HUES48 (cell line): Measurements from ENCODE around the gene TOR1A.

Experiments
- H3K27ac ChIP-seq: one replicate; pipeline ENCODE4 v1.7.0; 2013; ENCODE audit warnings: low read depth, low read length, inconsistent platforms
- H3K27me3 ChIP-seq: 2 replicates; pipeline ENCODE4 v1.6.1; 2013; ENCODE audit warnings: mild to moderate bottlenecking, low read length; ENCODE audit not compliant: control insufficient read depth, insufficient read depth
- H3K36me3 ChIP-seq: 2 replicates; pipeline ENCODE4 v1.6.1; 2013; ENCODE audit warnings: low read length; ENCODE audit not compliant: control insufficient read depth, insufficient read depth
- H3K4me1 ChIP-seq: 2 replicates; pipeline ENCODE4 v1.6.1; 2013; ENCODE audit warnings: mild to moderate bottlenecking, low read length; ENCODE audit not compliant: control insufficient read depth, insufficient read depth
- H3K4me3 ChIP-seq: 2 replicates; pipeline ENCODE4 v1.5.1; 2013; ENCODE audit warnings: mild to moderate bottlenecking, low read depth, low read length
- H3K9ac ChIP-seq: 2 replicates; pipeline ENCODE4 v1.6.1; 2013; ENCODE audit warnings: mild to moderate bottlenecking, low read depth, low read length, moderate library complexity
- H3K9me3 ChIP-seq: 2 replicates; pipeline ENCODE4 v1.6.1; 2013; ENCODE audit warnings: low read length; ENCODE audit not compliant: control insufficient read depth, insufficient read depth

Gene TOR1A

DNA sequence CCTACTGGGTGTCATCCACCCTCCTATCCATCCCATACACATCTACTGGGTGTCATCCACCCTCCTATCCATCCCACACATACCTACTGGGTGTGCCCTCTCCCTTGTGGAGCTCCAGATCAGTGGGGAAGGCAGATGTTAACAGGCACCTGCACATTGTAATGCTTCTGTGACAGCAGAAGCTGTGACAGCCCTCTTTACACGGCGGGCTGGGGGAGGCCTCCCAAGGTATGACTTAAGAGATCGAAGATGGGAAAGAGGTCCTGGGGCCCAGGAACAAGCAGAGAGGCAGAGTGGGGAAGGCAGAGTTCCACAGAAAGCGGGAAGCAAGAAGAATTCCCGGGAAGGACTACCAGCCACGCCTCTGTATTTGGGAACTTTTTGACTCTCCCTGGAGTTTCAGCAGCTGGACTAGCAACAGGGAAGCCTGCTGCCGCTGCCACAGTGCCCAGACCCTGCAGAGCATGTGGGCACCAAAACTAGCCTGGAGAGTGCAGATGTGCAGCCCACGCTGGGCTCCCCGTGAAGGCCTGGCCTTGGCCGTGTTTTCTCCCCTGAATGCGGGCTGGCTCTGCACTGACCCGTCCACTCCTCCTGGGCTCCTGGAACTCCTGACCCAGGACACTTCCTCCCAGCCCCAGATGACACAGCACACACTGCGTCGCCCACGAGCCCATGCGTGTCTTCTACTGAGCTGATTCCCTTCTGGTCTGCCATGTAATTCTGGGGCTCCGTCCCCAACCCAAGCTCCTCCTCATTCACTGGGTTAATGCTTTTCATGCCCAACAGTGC is 9.3 kb downstream of the TOR1A start:
- peaks cover 77% of the 10 kb centered on the region for H3K36me3 ChIP-seq

GRCh38 chr9:129813661-129814060 is 10.3 kb downstream of the TOR1A start:
- Histone ChIP-seq H3K27me3 (no peaks in the 10 kb centered on the region), H3K9me3 (no peaks in the 10 kb centered on the region), H3K36me3 (peaks cover 82% of the 10 kb centered on the region), H3K4me3 (no peak overlapping the region), H3K4me1 (no peaks in the 10 kb centered on the region), H3K9ac (no peak overlapping the region), H3K27ac (no peak overlapping the region)

More for the DNA sequence above, 9.3 kb downstream of the TOR1A start:
- Histone ChIP-seq H3K9me3 (no peaks in the 10 kb centered on the region), H3K4me1 (no peaks in the 10 kb centered on the region), H3K4me3 (no peak overlapping the region), H3K27ac (no peak overlapping the region), H3K27me3 (no peaks in the 10 kb centered on the region), H3K9ac (no peak overlapping the region)

DNA sequence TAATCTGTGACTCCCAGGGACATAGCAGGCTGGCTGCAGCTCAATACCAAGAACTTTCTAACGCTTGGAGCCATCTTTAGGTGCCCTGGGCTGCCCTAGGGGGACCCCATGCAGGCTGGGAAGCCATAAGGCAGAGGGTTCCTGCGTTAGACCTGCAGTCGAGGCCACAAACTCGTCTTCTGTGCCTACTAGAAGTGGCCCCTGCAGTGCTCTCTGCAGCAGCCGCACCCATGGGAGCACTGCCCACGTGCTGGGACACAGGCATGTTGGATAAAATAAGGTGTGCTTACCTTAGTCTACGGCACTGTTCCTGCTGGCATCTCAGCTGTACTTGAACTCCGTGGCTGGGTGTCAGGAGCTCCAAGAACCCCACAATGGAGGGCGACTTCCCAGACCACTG is 11.6 kb downstream of the TOR1A start:
- Histone ChIP-seq H3K4me3 (no peak overlapping the region), H3K4me1 (no peaks in the 10 kb centered on the region), H3K27me3 (no peaks in the 10 kb centered on the region), H3K27ac (no peak overlapping the region), H3K9ac (no peak overlapping the region), H3K9me3 (no peaks in the 10 kb centered on the region), H3K36me3 (peaks cover 80% of the 10 kb centered on the region)

GRCh38 chr9:129811967-129812363 is 12.0 kb downstream of the TOR1A start:
- Histone ChIP-seq H3K27ac (no peak overlapping the region), H3K9ac (no peak overlapping the region), H3K4me3 (no peak overlapping the region), H3K27me3 (no peaks in the 10 kb centered on the region), H3K4me1 (no peaks in the 10 kb centered on the region), H3K9me3 (no peaks in the 10 kb centered on the region), H3K36me3 (peaks cover 80% of the 10 kb centered on the region)

- no peaks in the 10 kb centered on the region for H3K9me3 ChIP-seq
- H3K27me3 ChIP-seq, result no peaks in the 10 kb centered on the region
- no peak overlapping the region for H3K9ac ChIP-seq
- no peak overlapping the region for H3K27ac ChIP-seq
- no peaks in the 10 kb centered on the region for H3K4me1 ChIP-seq
- H3K4me3 ChIP-seq, result no peak overlapping the region
- H3K36me3 ChIP-seq, result peaks cover 71% of the 10 kb centered on the region
These were observed 13.1 kb downstream of the TOR1A start for GRCh38 chr9:129810788-129811187.

DNA sequence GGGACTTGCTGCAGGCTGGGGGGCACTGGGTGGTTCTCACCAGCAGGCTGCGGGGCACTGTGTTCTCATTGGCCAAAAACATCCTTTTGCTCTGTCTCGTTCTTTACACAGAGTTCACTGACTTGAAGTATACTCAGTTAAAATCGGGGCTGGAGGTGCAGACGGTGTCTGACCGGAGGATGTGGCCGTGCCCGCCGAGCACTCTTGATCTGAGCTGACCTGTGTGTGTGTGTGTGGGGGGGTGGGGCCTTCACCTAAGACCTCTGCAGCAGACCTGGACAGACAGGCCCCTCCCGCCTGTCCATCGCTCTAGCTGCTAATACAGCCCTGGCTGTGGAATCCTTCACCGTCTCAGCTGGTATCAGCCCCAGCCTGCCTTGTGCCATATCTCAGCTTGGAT is 13.8 kb downstream of the TOR1A start:
- H3K9ac ChIP-seq, result no peak overlapping the region
- H3K27ac ChIP-seq, result no peak overlapping the region
- peaks cover 69% of the 10 kb centered on the region for H3K36me3 ChIP-seq

GRCh38 chr9:129809346-129809745 is 14.6 kb downstream of the TOR1A start:
- Histone ChIP-seq H3K9me3 (no peaks in the 10 kb centered on the region), H3K4me3 (no peak overlapping the region), H3K36me3 (peaks cover 65% of the 10 kb centered on the region), H3K4me1 (no peaks in the 10 kb centered on the region), H3K27me3 (no peaks in the 10 kb centered on the region), H3K27ac (no peak overlapping the region), H3K9ac (no peak overlapping the region)

More for the DNA sequence above, 13.8 kb downstream of the TOR1A start:
- Histone ChIP-seq H3K9me3 (no peaks in the 10 kb centered on the region), H3K4me1 (no peaks in the 10 kb centered on the region), H3K27me3 (no peaks in the 10 kb centered on the region), H3K4me3 (no peak overlapping the region)

- no peaks in the 10 kb centered on the region for H3K27me3 ChIP-seq
- no peak overlapping the region for H3K9ac ChIP-seq
- H3K4me1 ChIP-seq, result peaks cover 6% of the 10 kb centered on the region; the same call in 1 of the 2 replicates
- H3K27ac ChIP-seq, result no peak overlapping the region
- peaks cover 41% of the 10 kb centered on the region for H3K36me3 ChIP-seq
- H3K4me3 ChIP-seq, result no peak overlapping the region
- H3K9me3 ChIP-seq, result no peaks in the 10 kb centered on the region
These were observed 17.9 kb downstream of the TOR1A start for GRCh38 chr9:129806061-129806460.

DNA sequence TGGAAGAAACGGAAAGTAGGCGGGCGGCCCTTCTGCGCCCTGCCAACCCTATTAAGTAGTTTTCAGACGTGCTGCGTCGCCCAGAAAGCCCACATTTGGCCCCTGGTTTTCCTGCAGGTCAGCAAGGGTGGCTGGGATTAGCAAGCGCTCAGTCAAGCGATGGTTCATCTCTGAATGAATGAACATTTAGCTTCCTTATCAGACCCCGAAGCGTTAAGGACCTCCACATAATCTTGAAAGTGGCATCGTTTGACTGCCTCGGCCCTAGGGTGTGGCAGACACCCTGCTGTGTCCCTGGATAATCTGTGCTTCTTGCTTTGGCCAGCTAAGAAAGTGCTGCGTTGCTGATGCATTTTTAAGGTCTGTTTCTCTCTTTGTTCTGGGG is 20.3 kb downstream of the TOR1A start:
- no peaks in the 10 kb centered on the region for H3K27me3 ChIP-seq
- H3K9me3 ChIP-seq, result no peaks in the 10 kb centered on the region
- peaks cover 6% of the 10 kb centered on the region; the same call in 1 of the 2 replicates for H3K4me1 ChIP-seq
- H3K36me3 ChIP-seq, result peaks cover 19% of the 10 kb centered on the region
- H3K4me3 ChIP-seq, result peak overlapping the region; percentile 97
- H3K9ac ChIP-seq, result no peak overlapping the region
- H3K27ac ChIP-seq, result peak overlapping the region; percentile 20

GRCh38 chr9:129802833-129803675 is 20.9 kb downstream of the TOR1A start, which contains the start of gene TOR1B:
TOR1B (plus strand) TSS chr9:129803184; CDS start chr9:129803213, 29 bp downstream.
- H3K27me3 ChIP-seq, result no peaks in the 10 kb centered on the region
- H3K4me1 ChIP-seq, result peaks cover 6% of the 10 kb centered on the region; the same call in 1 of the 2 replicates
- H3K9ac ChIP-seq, result no peak within 1 kb of the TSS; the same call in 1 of the 2 replicates
- peaks cover 18% of the 10 kb centered on the region for H3K36me3 ChIP-seq
- no peaks in the 10 kb centered on the region for H3K9me3 ChIP-seq
- peak within 1 kb of the TSS; percentile 97 for H3K4me3 ChIP-seq
- peak within 1 kb of the TSS; percentile 42 for H3K27ac ChIP-seq

DNA sequence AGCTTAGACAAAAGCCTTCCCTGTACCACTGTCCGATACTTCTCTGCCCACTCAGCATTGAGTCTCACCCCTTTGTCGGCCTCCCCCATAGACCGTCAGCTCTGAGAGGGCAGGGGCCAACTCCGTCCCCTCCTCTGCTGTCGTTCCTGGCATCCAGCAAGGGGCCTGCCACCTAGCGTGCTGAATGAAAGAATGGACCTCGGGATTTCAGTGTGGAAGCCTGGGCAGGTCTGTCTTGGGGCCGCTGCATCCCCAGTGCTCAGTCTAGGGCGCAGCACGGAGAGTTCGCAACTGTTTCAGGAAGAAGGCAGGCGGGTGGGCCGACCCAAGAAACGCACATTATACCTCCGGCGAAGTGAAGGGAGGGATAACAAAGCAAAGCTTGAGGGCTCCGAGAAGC is 22.4 kb downstream of the TOR1A start:
- Histone ChIP-seq H3K4me3 (no peak overlapping the region), H3K36me3 (peaks cover 8% of the 10 kb centered on the region; the same call in 1 of the 2 replicates), H3K27ac (no peak overlapping the region), H3K9me3 (no peaks in the 10 kb centered on the region), H3K9ac (no peak overlapping the region), H3K27me3 (no peaks in the 10 kb centered on the region), H3K4me1 (peaks cover 6% of the 10 kb centered on the region; the same call in 1 of the 2 replicates)
